COLO829 (cell line): ENCODE results near the gene NCAPD3.
A peak's percentile ranks its signal among the peaks of the same experiment; 100 is the strongest.
"Not testable (repeated sequence)": the region's sequence is repeated elsewhere in the genome, so short reads cannot be mapped to it uniquely, and the experiment has no call there.

Experiments
- DNase-seq: peaks from one replicate; pipeline ENCODE4 v3.0.0; 2012; ENCODE audit warnings: low spot score

The NCAPD3 gene

GRCh38 chr11:134132808-134133207, 91.0 kb downstream of the NCAPD3 start:
- no peak for DNase-seq

- DNase-seq: no peak
Measured at GRCh38 chr11:134131628-134132244, 92.0 kb downstream of the NCAPD3 start.

DNA sequence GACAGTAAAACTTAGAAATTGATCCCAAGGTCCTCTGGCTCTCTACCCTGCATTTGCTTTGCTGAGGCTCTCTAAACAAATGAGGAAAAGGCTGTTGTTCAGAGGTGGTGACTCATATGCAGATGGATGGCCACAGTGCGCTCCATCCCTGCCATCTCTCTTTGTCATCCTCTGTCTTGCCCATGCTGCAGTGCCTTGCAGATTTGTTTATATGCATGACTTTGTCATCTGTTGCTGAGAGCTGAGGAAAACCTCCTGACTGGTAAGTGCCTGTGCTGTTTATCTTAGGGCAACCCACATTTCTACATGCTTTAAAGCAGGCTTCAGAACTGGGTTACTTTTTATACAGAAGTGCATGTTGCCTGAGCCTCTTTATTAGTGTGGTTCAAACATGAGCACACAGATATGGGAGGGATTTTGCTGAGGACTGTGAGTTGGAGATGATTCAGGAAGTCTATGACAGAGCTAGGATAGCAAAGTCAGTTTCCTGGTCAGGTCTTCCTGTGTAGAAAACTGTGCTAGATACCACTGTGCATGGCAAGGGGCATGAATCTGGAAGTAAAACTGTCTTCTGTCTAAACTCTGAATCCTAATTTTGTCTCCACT, 97.4 kb downstream of the NCAPD3 start:
- no peak for DNase-seq

DNA sequence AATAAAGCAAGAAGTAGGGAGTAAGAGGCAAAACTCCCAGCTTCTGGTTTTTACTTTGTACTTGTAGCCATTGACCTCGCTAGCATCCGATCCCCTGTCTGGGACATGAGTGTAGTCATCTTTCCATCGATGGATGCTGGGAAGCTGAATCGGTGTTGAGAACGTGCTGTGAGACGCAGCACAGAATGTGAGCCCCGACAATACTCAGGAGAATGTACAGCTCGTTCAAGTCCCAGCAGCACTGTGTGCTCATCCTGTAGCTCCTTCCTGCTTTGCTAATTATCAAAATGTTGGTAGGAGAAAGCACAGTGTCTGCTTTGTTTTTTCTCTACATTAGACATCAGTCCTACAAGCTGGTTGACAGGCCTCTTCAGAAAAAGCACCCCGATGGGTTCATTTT, 98.3 kb downstream of the NCAPD3 start:
- DNase-seq: no peak

DNA sequence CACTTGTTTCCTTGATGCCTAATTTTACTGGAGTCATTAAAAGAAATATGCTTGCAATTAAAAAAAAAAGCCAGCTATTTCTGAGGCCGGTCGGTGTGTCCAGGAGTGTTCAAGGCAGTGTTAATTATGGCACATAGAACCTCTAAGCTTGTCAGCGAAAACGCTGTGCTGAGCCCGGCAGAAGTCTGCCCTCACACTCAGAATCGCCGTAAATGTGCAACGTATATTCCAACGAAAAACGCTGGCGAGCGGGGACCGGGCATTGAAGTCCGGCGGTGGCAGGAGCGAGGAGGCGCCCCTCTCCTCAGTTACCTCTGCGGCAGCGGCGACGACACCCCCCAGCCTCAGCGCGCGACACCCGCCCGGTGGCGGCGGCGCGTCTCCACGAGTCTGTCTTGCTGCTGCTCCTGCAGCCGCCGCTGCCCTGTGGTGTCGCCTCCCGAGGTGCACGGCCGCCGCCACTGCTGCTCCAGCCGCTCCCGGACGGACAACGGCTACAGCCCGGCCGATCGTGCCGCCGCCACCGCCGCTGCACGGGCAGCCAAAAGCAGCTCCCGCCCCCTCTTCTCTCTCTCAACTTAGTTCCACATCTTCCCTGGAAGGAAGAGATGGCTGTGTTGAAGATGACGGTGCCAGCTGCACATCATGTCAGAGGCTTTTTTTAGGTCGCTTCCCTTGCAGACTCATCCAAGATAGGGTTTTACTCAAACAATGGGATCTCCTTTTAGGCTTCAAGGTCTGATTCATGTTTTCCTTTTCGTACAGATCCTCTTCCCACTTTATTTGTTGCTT, 98.9 kb downstream of the NCAPD3 start:
- no peak for DNase-seq

DNA sequence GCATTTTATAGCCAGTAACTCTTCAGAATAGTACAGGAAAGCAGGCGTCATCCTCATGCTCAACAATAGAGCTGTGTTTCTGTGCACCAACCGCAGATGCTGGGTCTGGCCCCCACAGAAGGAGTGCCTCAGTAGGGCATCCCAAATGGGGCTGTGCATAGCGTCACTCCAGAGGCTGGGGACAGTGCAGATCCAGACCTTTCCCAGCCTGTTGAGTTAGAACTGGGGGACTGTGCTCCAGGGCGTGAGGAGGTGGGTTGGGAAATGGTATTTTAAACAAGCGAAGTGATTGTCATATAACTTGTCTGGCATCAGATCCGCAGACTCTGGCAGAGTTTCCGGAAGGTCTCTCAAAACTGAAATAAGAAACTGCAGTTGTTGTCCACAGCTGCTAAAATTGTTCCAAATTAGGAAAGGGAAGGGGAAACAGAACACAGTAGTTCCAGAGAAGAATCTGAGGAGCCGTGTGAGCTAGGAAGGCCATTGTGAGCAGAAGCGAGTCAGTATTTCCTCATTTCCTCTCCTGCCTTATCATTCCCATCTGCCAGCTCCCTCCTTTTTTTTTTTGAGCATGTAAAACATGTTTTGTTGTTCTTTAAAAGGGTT, 102.7 kb downstream of the NCAPD3 start:
- DNase-seq: peak; percentile 58

DNA sequence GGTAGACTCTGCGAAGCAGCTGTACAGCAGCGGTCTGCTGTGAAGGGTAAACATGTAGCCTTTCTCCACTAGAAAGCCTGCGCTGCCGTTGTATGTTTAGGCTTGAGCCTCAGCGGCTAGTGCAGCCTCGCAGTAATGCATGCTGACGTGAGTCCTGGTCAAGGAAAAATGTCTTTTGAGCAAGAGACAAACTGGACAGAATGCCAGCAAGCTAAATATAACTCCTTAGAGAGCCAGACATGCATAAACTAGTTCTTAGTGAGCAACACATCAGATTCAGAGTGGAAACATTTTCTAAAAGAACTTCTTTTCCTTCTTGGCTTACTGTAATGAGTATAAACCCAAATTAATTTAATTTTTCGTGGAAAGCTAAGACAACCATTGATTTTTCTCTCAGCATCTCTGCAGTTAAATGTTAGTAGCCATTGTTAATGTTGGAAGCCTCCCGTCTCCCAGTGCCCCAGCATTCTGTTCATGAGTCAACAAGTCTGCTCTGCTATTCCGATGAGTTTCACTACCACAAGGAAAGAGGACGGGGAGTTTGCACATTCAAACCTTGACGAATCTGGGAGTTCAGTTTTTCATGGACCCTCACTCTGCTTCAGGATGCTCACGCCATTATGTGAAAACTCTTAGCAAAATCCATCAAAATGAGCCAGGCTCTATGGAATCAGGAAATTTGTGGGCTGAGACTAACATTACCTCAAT, 103.5 kb downstream of the NCAPD3 start:
- no peak for DNase-seq

DNA sequence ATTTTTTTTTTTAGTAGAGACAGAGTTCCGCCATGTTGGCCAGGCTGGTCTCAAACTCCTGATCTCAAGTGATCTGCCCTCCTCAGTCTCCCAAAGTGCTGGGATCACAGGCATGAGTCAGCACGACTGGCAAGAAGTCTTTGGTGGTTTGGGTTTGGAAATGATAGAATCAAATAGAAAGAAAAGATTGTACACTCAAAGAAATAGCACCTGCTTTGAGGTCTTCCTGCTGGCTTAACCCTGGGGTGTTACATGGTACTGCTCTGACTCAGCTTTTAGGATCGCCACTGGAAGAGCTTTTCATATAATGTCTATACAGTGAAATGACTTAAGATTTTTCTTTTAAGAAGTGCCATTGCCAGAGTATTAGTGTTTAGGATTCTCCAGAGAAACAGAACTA, 104.7 kb downstream of the NCAPD3 start:
- DNase-seq: no peak

DNA sequence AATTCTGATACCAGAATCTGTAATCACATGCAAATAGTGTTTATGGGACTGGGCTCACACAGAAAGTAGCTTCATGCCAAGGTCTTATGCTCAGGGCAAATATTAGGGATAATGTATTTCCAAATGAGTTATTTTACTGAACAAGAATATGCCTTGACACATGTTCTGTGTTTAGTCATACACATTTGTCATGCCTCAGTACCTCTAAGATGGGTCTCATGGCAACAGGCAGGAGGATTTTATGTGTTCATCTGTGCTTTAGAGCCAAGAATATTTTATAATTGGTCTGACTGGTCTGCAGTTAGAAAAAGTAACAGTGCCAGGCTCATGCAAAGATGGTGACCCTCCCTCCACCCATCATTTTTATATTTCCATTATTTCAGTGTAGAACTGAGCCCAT, 105.8 kb downstream of the NCAPD3 start:
- DNase-seq: no peak

GRCh38 chr11:134116210-134116609, 107.6 kb downstream of the NCAPD3 start:
- DNase-seq: no peak

DNA sequence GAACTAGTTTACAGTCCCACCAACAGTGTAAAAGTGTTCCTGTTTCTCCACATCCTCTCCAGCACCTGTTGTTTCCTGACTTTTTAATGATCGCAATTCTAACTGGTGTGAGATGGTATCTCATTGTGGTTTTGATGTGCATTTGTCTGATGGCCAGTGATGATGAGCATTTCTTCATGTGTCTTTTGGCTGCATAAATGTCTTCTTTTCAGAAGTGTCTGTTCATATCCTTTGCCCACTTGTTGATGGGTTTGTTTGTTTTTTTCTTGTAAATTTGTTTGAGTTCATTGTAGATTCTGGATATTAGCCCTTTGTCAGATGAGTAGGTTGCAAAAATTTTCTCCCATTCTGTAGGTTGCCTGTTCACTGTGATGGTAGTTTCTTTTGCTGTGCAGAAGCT, 110.0 kb downstream of the NCAPD3 start:
- DNase-seq: not testable (repeated sequence)

- DNase-seq: no peak
Measured at GRCh38 chr11:134110252-134110815, 113.4 kb downstream of the NCAPD3 start.
